HepG2 (cell line): ENCODE measurements around the gene DDX39B. TPM values are rescaled to one million over a fixed set of nuclear protein-coding genes. Genes with fewer than 3 reads are reported as not detected.

ENCODE experiments used
- polyA plus RNA-seq, 8 experiments: library from polyadenylated mRNA; depleted of rRNA in 3 of 8; stranded (reverse) in 7 of 8; unstranded in 1 of 8; fragments of >200 nt; fragmentation: Illumina TruSeq in 4 of 8; extraction: Trizol in 4 of 8; gene quantifications; 2 replicates each; pipeline versions ENCODE4 v1.2.1 to v1.2.3, GENCODE V29; 2011 to 2016; ENCODE audit warnings: low read depth in 4 of 8, missing spikeins in 1 of 8, mixed read lengths in 1 of 8; ENCODE audit not compliant: insufficient read depth in 1 of 8
- small RNA-seq, 3 experiments: library from RNA; depleted of rRNA; stranded (forward); fragments of <200 nt; gene quantifications; one replicate each; pipeline ENCODE3, GENCODE V24; 2012; ENCODE audit warnings: low read depth in 2 of 3, low replicate concordance in 1 of 3; ENCODE audit not compliant: insufficient read length in 3 of 3, insufficient read depth in 2 of 3
- total RNA-seq, 5 experiments: library from RNA; depleted of rRNA; stranded (reverse); fragments of >200 nt; fragmentation: Illumina TruSeq; extraction: Trizol; gene quantifications; 2 replicates each; pipeline ENCODE4 v1.2.3, GENCODE V29; 2016; ENCODE audit warnings: low read depth in 1 of 5

The DDX39B gene
- total and polyA plus RNA-seq, 2 of the 13 experiments (the other 11 are each of a cell fraction or from before 2014, with no cell fraction given): 570 to 678 TPM

Small RNA genes within 50 kb of the gene (small RNA-seq; reads per million reads assigned to genes)
- gene AL663061.1 (0 reads per million in 3 experiments), gene RF00019 (0 reads per million in 3 experiments), gene SNORD117 (843 to 5,739 (median 4,532) reads per million in 3 experiments), gene SNORD84 (0 reads per million in 3 experiments)

Other genes starting within 250 kb of the DDX39B start
- 15.5 and 35.3 TPM in 2 replicates for gene HLA-B, start 184.8 kb downstream of the DDX39B start, total RNA-seq (2016; rRNA removed; fragmentation: Illumina TruSeq; extraction: Trizol)
- 88.9 and 228 TPM in 2 replicates for gene HLA-B, start 184.8 kb downstream of the DDX39B start, polyA plus RNA-seq (2011; rRNA removed)
- gene MICA, start 138.4 kb downstream of the DDX39B start, total RNA-seq (2016; rRNA removed; fragmentation: Illumina TruSeq; extraction: Trizol): 20.5 and 38.1 TPM in 2 replicates
- gene MICA, start 138.4 kb downstream of the DDX39B start, polyA plus RNA-seq (2011; rRNA removed): 21.6 and 29.3 TPM in 2 replicates
- 9.0 and 12.5 TPM in 2 replicates for gene MICB, start 43.9 kb downstream of the DDX39B start, total RNA-seq (2016; rRNA removed; fragmentation: Illumina TruSeq; extraction: Trizol)
- 12.8 and 15.4 TPM in 2 replicates for gene MICB, start 43.9 kb downstream of the DDX39B start, polyA plus RNA-seq (2011; rRNA removed)
- gene MCCD1, start 13.0 kb downstream of the DDX39B start, total RNA-seq (2016; rRNA removed; fragmentation: Illumina TruSeq; extraction: Trizol): 0.15 and 0.36 TPM in 2 replicates
- gene MCCD1, start 13.0 kb downstream of the DDX39B start, polyA plus RNA-seq (2011; rRNA removed): 0.09 TPM in 1 of 2 replicates, not detected in the other
- 0.27 TPM in 1 of 2 replicates, not detected in the other for gene ATP6V1G2, start 4.6 kb upstream of the DDX39B start, total RNA-seq (2016; rRNA removed; fragmentation: Illumina TruSeq; extraction: Trizol)
- gene ATP6V1G2, start 4.6 kb upstream of the DDX39B start, polyA plus RNA-seq (2011; rRNA removed): 0.83 and 1.2 TPM in 2 replicates
- 13.9 and 19.5 TPM in 2 replicates for gene NFKBIL1, start 5.6 kb upstream of the DDX39B start, total RNA-seq (2016; rRNA removed; fragmentation: Illumina TruSeq; extraction: Trizol)
- gene NFKBIL1, start 5.6 kb upstream of the DDX39B start, polyA plus RNA-seq (2011; rRNA removed): 9.7 and 13.7 TPM in 2 replicates
- gene LTA, start 30.3 kb upstream of the DDX39B start, total RNA-seq (2016; rRNA removed; fragmentation: Illumina TruSeq; extraction: Trizol): not detected in 2 replicates
- gene LTA, start 30.3 kb upstream of the DDX39B start, polyA plus RNA-seq (2011; rRNA removed): 0.09 TPM in 1 of 2 replicates, not detected in the other
- not detected in 2 replicates for gene TNF, start 33.6 kb upstream of the DDX39B start, total RNA-seq (2016; rRNA removed; fragmentation: Illumina TruSeq; extraction: Trizol)
- gene TNF, start 33.6 kb upstream of the DDX39B start, polyA plus RNA-seq (2011; rRNA removed): not detected in 2 replicates
- 0.22 TPM in 1 of 2 replicates, not detected in the other for gene LTB, start 40.4 kb upstream of the DDX39B start, total RNA-seq (2016; rRNA removed; fragmentation: Illumina TruSeq; extraction: Trizol)
- gene LTB, start 40.4 kb upstream of the DDX39B start, polyA plus RNA-seq (2011; rRNA removed): 0.09 and 0.30 TPM in 2 replicates
- gene LST1, start 44.3 kb upstream of the DDX39B start, total RNA-seq (2016; rRNA removed; fragmentation: Illumina TruSeq; extraction: Trizol): not detected in 2 replicates
- gene LST1, start 44.3 kb upstream of the DDX39B start, polyA plus RNA-seq (2011; rRNA removed): not detected in 2 replicates
- gene NCR3, start 51.0 kb upstream of the DDX39B start, total RNA-seq (2016; rRNA removed; fragmentation: Illumina TruSeq; extraction: Trizol): not detected in 2 replicates
- not detected in 2 replicates for gene NCR3, start 51.0 kb upstream of the DDX39B start, polyA plus RNA-seq (2011; rRNA removed)
- gene AIF1, start 73.2 kb upstream of the DDX39B start, total RNA-seq (2016; rRNA removed; fragmentation: Illumina TruSeq; extraction: Trizol): not detected in 2 replicates
- 1.4 and 1.5 TPM in 2 replicates for gene AIF1, start 73.2 kb upstream of the DDX39B start, polyA plus RNA-seq (2011; rRNA removed)
- 37.2 and 38.9 TPM in 2 replicates for gene PRRC2A, start 78.7 kb upstream of the DDX39B start, total RNA-seq (2016; rRNA removed; fragmentation: Illumina TruSeq; extraction: Trizol)
- 47.4 and 60.5 TPM in 2 replicates for gene PRRC2A, start 78.7 kb upstream of the DDX39B start, polyA plus RNA-seq (2011; rRNA removed)
- 169 and 190 TPM in 2 replicates for gene BAG6, start 110.7 kb upstream of the DDX39B start, total RNA-seq (2016; rRNA removed; fragmentation: Illumina TruSeq; extraction: Trizol)
- gene BAG6, start 110.7 kb upstream of the DDX39B start, polyA plus RNA-seq (2011; rRNA removed): 157 and 184 TPM in 2 replicates
- gene APOM, start 113.9 kb upstream of the DDX39B start, total RNA-seq (2016; rRNA removed; fragmentation: Illumina TruSeq; extraction: Trizol): 52.9 and 98.2 TPM in 2 replicates
- 1,140 and 1,216 TPM in 2 replicates for gene APOM, start 113.9 kb upstream of the DDX39B start, polyA plus RNA-seq (2011; rRNA removed)
- gene C6orf47, start 118.8 kb upstream of the DDX39B start, total RNA-seq (2016; rRNA removed; fragmentation: Illumina TruSeq; extraction: Trizol): 15.5 and 18.1 TPM in 2 replicates
- gene C6orf47, start 118.8 kb upstream of the DDX39B start, polyA plus RNA-seq (2011; rRNA removed): 1.7 and 2.1 TPM in 2 replicates
- 22.8 and 25.3 TPM in 2 replicates for gene GPANK1, start 123.0 kb upstream of the DDX39B start, total RNA-seq (2016; rRNA removed; fragmentation: Illumina TruSeq; extraction: Trizol)
- gene GPANK1, start 123.0 kb upstream of the DDX39B start, polyA plus RNA-seq (2011; rRNA removed): 14.8 and 15.4 TPM in 2 replicates
- gene CSNK2B, start 124.1 kb upstream of the DDX39B start, total RNA-seq (2016; rRNA removed; fragmentation: Illumina TruSeq; extraction: Trizol): 296 and 316 TPM in 2 replicates
- gene CSNK2B, start 124.1 kb upstream of the DDX39B start, polyA plus RNA-seq (2011; rRNA removed): 111 and 116 TPM in 2 replicates
- 0.73 and 7.8 TPM in 2 replicates for gene LY6G5B, start 128.0 kb upstream of the DDX39B start, total RNA-seq (2016; rRNA removed; fragmentation: Illumina TruSeq; extraction: Trizol)
- gene LY6G5B, start 128.0 kb upstream of the DDX39B start, polyA plus RNA-seq (2011; rRNA removed): 14.7 and 15.7 TPM in 2 replicates
- gene LY6G5C, start 139.1 kb upstream of the DDX39B start, total RNA-seq (2016; rRNA removed; fragmentation: Illumina TruSeq; extraction: Trizol): 0.33 TPM in 1 of 2 replicates, not detected in the other
- 0.50 and 0.55 TPM in 2 replicates for gene LY6G5C, start 139.1 kb upstream of the DDX39B start, polyA plus RNA-seq (2011; rRNA removed)
- 16.2 and 43.5 TPM in 2 replicates for gene ABHD16A, start 161.3 kb upstream of the DDX39B start, total RNA-seq (2016; rRNA removed; fragmentation: Illumina TruSeq; extraction: Trizol)
- 45.4 and 49.0 TPM in 2 replicates for gene ABHD16A, start 161.3 kb upstream of the DDX39B start, polyA plus RNA-seq (2011; rRNA removed)
- gene LY6G6F, start 164.9 kb upstream of the DDX39B start, total RNA-seq (2016; rRNA removed; fragmentation: Illumina TruSeq; extraction: Trizol): not detected in 2 replicates
- gene LY6G6F, start 164.9 kb upstream of the DDX39B start, polyA plus RNA-seq (2011; rRNA removed): not detected in 2 replicates
- not detected in 2 replicates for gene LY6G6D, start 173.3 kb upstream of the DDX39B start, total RNA-seq (2016; rRNA removed; fragmentation: Illumina TruSeq; extraction: Trizol)
- gene LY6G6D, start 173.3 kb upstream of the DDX39B start, polyA plus RNA-seq (2011; rRNA removed): not detected in 2 replicates
- not detected in 2 replicates for gene LY6G6C, start 179.7 kb upstream of the DDX39B start, total RNA-seq (2016; rRNA removed; fragmentation: Illumina TruSeq; extraction: Trizol)
- 0.15 and 0.21 TPM in 2 replicates for gene LY6G6C, start 179.7 kb upstream of the DDX39B start, polyA plus RNA-seq (2011; rRNA removed)
- not detected in 2 replicates for gene MPIG6B, start 181.4 kb upstream of the DDX39B start, total RNA-seq (2016; rRNA removed; fragmentation: Illumina TruSeq; extraction: Trizol)
- gene MPIG6B, start 181.4 kb upstream of the DDX39B start, polyA plus RNA-seq (2011; rRNA removed): not detected in 2 replicates
- 14.4 and 16.4 TPM in 2 replicates for gene DDAH2, start 187.3 kb upstream of the DDX39B start, total RNA-seq (2016; rRNA removed; fragmentation: Illumina TruSeq; extraction: Trizol)
- 21.1 and 21.9 TPM in 2 replicates for gene DDAH2, start 187.3 kb upstream of the DDX39B start, polyA plus RNA-seq (2011; rRNA removed)
- gene CLIC1, start 194.5 kb upstream of the DDX39B start, total RNA-seq (2016; rRNA removed; fragmentation: Illumina TruSeq; extraction: Trizol): 445 and 602 TPM in 2 replicates
- 891 and 997 TPM in 2 replicates for gene CLIC1, start 194.5 kb upstream of the DDX39B start, polyA plus RNA-seq (2011; rRNA removed)
- gene MSH5, start 198.0 kb upstream of the DDX39B start, total RNA-seq (2016; rRNA removed; fragmentation: Illumina TruSeq; extraction: Trizol): 2.5 and 10.2 TPM in 2 replicates
- gene MSH5, start 198.0 kb upstream of the DDX39B start, polyA plus RNA-seq (2011; rRNA removed): 28.3 and 38.7 TPM in 2 replicates
- 0.56 and 2.5 TPM in 2 replicates for gene SAPCD1, start 220.7 kb upstream of the DDX39B start, total RNA-seq (2016; rRNA removed; fragmentation: Illumina TruSeq; extraction: Trizol)
- 3.9 and 5.3 TPM in 2 replicates for gene SAPCD1, start 220.7 kb upstream of the DDX39B start, polyA plus RNA-seq (2011; rRNA removed)
- 0.79 and 0.86 TPM in 2 replicates for gene VWA7, start 235.3 kb upstream of the DDX39B start, total RNA-seq (2016; rRNA removed; fragmentation: Illumina TruSeq; extraction: Trizol)
- 3.3 and 4.4 TPM in 2 replicates for gene VWA7, start 235.3 kb upstream of the DDX39B start, polyA plus RNA-seq (2011; rRNA removed)